IPS-NIHi7 (cell line): ENCODE measurements around the gene ORMDL2.
"Not testable (repeated sequence)": the region's sequence is repeated elsewhere in the genome, so short reads cannot be mapped to it uniquely, and the experiment has no call there.

Source experiments
- DNase-seq: peaks from one replicate; pipeline ENCODE4 v3.0.0; 2012; ENCODE audit warnings: mixed read lengths; ENCODE audit errors: extremely low spot score

Gene ORMDL2

GRCh38 chr12:55828357-55828756 is 10.5 kb downstream of the ORMDL2 start:
- no peak for DNase-seq

- peak; percentile 52 for DNase-seq
These were observed 12.2 kb downstream of the ORMDL2 start for GRCh38 chr12:55829967-55830600.

- peak; percentile 68 for DNase-seq
These were observed 13.0 kb downstream of the ORMDL2 start for GRCh38 chr12:55830601-55831446.

- no peak for DNase-seq
These were observed 13.6 kb downstream of the ORMDL2 start for GRCh38 chr12:55831447-55831815.

- DNase-seq: no peak
These were observed 15.2 kb downstream of the ORMDL2 start for GRCh38 chr12:55833056-55833455.

- DNase-seq: not testable (repeated sequence)
These were observed 16.6 kb downstream of the ORMDL2 start for GRCh38 chr12:55834400-55834799.

- no peak for DNase-seq
These were observed 20.5 kb downstream of the ORMDL2 start for GRCh38 chr12:55838361-55838760.

- DNase-seq: no peak
These were observed 21.7 kb downstream of the ORMDL2 start for GRCh38 chr12:55839345-55840140.

- DNase-seq: no peak
These were observed 22.9 kb downstream of the ORMDL2 start for GRCh38 chr12:55840581-55841351.

- peak; percentile 63 for DNase-seq
These were observed 25.0 kb downstream of the ORMDL2 start, which contains the start of gene MMP19 for GRCh38 chr12:55842681-55843429. TSS of gene MMP19 (minus strand) at chr12:55842936. CDS start at chr12:55842830, 106 bp downstream.

- no peak for DNase-seq
These were observed 25.6 kb downstream of the ORMDL2 start for GRCh38 chr12:55843431-55843830.

- no peak for DNase-seq
These were observed 27.1 kb downstream of the ORMDL2 start for GRCh38 chr12:55844961-55845360.

GRCh38 chr12:55845361-55845760 is 27.5 kb downstream of the ORMDL2 start:
- DNase-seq: no peak

GRCh38 chr12:55845785-55846496 is 28.1 kb downstream of the ORMDL2 start:
- DNase-seq: no peak

GRCh38 chr12:55847033-55847432 is 29.2 kb downstream of the ORMDL2 start:
- no peak for DNase-seq

- DNase-seq: no peak
These were observed 29.9 kb downstream of the ORMDL2 start for GRCh38 chr12:55847603-55848291.

- no peak for DNase-seq
These were observed 31.9 kb downstream of the ORMDL2 start for GRCh38 chr12:55849616-55850343.

- DNase-seq: no peak
These were observed 32.6 kb downstream of the ORMDL2 start for GRCh38 chr12:55850401-55850800.

GRCh38 chr12:55850893-55851292 is 33.1 kb downstream of the ORMDL2 start:
- no peak for DNase-seq
